Neutrophil (primary cell): Measurements from ENCODE around the gene SRXN1.

Experiments
- H3K27ac ChIP-seq: fragments of 200-600 bp; sonication (generic); 2 replicates; pipeline ENCODE4 v1.5.1; 2016; ENCODE audit warnings: mild to moderate bottlenecking, moderate library complexity
- H3K27me3 ChIP-seq: fragments of 200-600 bp; sonication (generic); 2 replicates; pipeline ENCODE4 v1.6.0; 2016; ENCODE audit warnings: mild to moderate bottlenecking
- H3K36me3 ChIP-seq: fragments of 200-600 bp; sonication (generic); 2 replicates; pipeline ENCODE4 v1.5.1; 2017
- H3K4me1 ChIP-seq, 2 experiments: fragments of 200-600 bp in 1 of 2; sonication (generic) in 1 of 2; 1 replicate in 1 of 2; 2 replicates in 1 of 2; pipeline versions ENCODE4 v1.5.1 to v1.6.1; 2013 to 2016; ENCODE audit warnings: low read depth in 1 of 2, low read length in 1 of 2, mild to moderate bottlenecking in 1 of 2, moderate library complexity in 1 of 2; ENCODE audit not compliant: control insufficient read depth in 1 of 2, insufficient read depth in 1 of 2
- H3K4me3 ChIP-seq, 2 experiments: fragments of 200-600 bp in 1 of 2; sonication (generic) in 1 of 2; 1 replicate in 1 of 2; 2 replicates in 1 of 2; pipeline ENCODE4 v1.5.1; 2013 to 2016; ENCODE audit warnings: low read depth in 1 of 2, low read length in 1 of 2, mild to moderate bottlenecking in 1 of 2, moderate library complexity in 1 of 2
- H3K9me3 ChIP-seq: fragments of 200-600 bp; sonication (generic); 2 replicates; pipeline ENCODE4 v1.5.1; 2016
- CTCF ChIP-seq: fragments of 200-600 bp; sonication (generic); IDR thresholded peaks from 2 replicates; pipeline ENCODE4 v1.5.1; 2016; ENCODE audit warnings: antibody characterized with exemption

SRXN1 gene

GRCh38 chr20:680638-681187, 27.7 kb upstream of the SRXN1 start:
- Histone ChIP-seq H3K4me3 (no peak overlapping the region), H3K36me3 (no peaks in the 10 kb centered on the region), H3K27me3 (peaks cover 57% of the 10 kb centered on the region), H3K4me1 (peaks cover 0 to 4% of the 10 kb centered on the region in 2 experiments), H3K27ac (no peak overlapping the region), H3K9me3 (no peaks in the 10 kb centered on the region)
- no peak for TF ChIP-seq CTCF

GRCh38 chr20:677957-678356, 25.0 kb upstream of the SRXN1 start:
- no peaks in the 10 kb centered on the region for H3K9me3 ChIP-seq
- H3K27me3 ChIP-seq = peaks cover 85% of the 10 kb centered on the region
- TF ChIP-seq CTCF = no peak
- H3K27ac ChIP-seq = no peak overlapping the region
- no peak overlapping the region for H3K4me3 ChIP-seq
- no peaks in the 10 kb centered on the region for H3K36me3 ChIP-seq
- H3K4me1 ChIP-seq = peaks cover 0 to 10% of the 10 kb centered on the region in 2 experiments

GRCh38 chr20:676967-677366, 24.0 kb upstream of the SRXN1 start:
- TF ChIP-seq CTCF = no peak
- peaks cover 91% of the 10 kb centered on the region for H3K27me3 ChIP-seq

GRCh38 chr20:676315-676937, 23.4 kb upstream of the SRXN1 start:
- TF ChIP-seq CTCF = no peak
- Histone ChIP-seq H3K27me3 (peaks cover 91% of the 10 kb centered on the region), H3K36me3 (no peaks in the 10 kb centered on the region), H3K4me3 (no peak overlapping the region), H3K27ac (no peak overlapping the region), H3K9me3 (no peaks in the 10 kb centered on the region), H3K4me1 (peaks cover 0 to 10% of the 10 kb centered on the region in 2 experiments)

More at GRCh38 chr20:676967-677366, 24.0 kb upstream of the SRXN1 start:
- peaks cover 0 to 10% of the 10 kb centered on the region in 2 experiments for H3K4me1 ChIP-seq
- no peaks in the 10 kb centered on the region for H3K36me3 ChIP-seq
- H3K4me3 ChIP-seq = no peak overlapping the region
- no peak overlapping the region for H3K27ac ChIP-seq
- no peaks in the 10 kb centered on the region for H3K9me3 ChIP-seq

- H3K9me3 ChIP-seq = no peaks in the 10 kb centered on the region
- no peak for TF ChIP-seq CTCF
- no peak within 1 kb of the TSS for H3K27ac ChIP-seq
- peaks cover 0 to 10% of the 10 kb centered on the region in 2 experiments for H3K4me1 ChIP-seq
- H3K4me3 ChIP-seq = no peak within 1 kb of the TSS
- H3K36me3 ChIP-seq = no peaks in the 10 kb centered on the region
- H3K27me3 ChIP-seq = peaks cover 92% of the 10 kb centered on the region
Measured at GRCh38 chr20:675453-676314, 22.7 kb upstream of the SRXN1 start, which contains the start of gene SCRT2. SCRT2 (minus strand) TSS chr20:675802; CDS start chr20:675601, 201 bp downstream.
